ENCODE measurements around the gene FGF22. TPM values are rescaled to one million over a fixed set of nuclear protein-coding genes. Genes with fewer than 3 reads are reported as not detected.
A peak's percentile ranks its signal among the peaks of the same experiment; 100 is the strongest.

Gene FGF22
- total RNA-seq, 1 donor: 0.27 TPM

- DNase-seq (ENCODE audit: low read depth): no peak
- no peak for TF ChIP-seq CTCF (IDR thresholded peaks at IDR 0.05; ENCODE audit: insufficient read depth, low read length)
- H3K4me3 ChIP-seq (ENCODE audit: low read depth, low read length): no peak overlapping the region
These were observed 34.8 kb downstream of the FGF22 start for GRCh38 chr19:674282-675151.

- peak overlapping the region; percentile 54 for H3K4me3 ChIP-seq (ENCODE audit: low read depth, low read length)
- TF ChIP-seq CTCF (IDR thresholded peaks at IDR 0.05; ENCODE audit: insufficient read depth, low read length): no peak
- no peak for DNase-seq (ENCODE audit: low read depth)
These were observed 36.3 kb downstream of the FGF22 start for GRCh38 chr19:676007-676338.

DNA sequence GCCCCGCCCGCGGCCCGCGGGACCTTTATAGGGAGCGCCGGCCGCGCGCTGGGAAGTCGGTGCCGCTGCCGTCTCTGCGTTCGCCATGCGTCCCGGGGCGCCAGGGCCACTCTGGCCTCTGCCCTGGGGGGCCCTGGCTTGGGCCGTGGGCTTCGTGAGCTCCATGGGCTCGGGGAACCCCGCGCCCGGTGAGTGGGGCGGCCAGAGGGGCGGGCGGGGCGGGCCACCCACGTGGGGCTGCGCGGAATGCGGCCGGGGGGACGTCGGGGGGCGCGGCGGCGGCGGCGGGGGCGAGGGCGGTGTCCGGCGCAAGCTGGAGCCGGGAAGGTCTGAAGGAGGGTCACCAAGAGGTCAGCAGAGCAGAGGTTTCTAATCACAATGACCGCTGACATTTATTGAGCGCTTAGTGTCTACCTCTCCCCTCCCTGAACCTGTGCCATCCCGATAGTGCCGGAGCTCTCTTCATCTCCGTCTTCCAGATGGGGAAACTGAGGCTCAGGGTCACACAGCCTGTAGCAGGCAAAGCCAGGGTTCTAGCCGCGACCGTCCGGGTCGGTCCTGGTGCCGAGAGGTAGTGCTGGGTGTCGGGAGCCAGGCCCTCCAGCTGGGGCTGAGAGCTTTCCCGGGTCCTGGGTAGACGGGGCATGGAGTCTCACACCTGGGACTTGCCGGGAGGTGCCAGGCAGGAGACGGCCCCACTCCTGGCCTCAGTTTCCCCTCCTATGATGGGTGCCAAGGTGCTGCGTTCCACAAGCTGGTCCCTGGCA, 36.8 kb downstream of the FGF22 start, which contains the start of gene FSTL3:
FSTL3 (plus strand) TSS at position 54 of the 767 bp plus-strand sequence; CDS start at position 86, 32 bp downstream.
- no peak for TF ChIP-seq CTCF (IDR thresholded peaks at IDR 0.05; ENCODE audit: insufficient read depth, low read length)
- peak; percentile 28 for DNase-seq (ENCODE audit: low read depth)

DNA sequence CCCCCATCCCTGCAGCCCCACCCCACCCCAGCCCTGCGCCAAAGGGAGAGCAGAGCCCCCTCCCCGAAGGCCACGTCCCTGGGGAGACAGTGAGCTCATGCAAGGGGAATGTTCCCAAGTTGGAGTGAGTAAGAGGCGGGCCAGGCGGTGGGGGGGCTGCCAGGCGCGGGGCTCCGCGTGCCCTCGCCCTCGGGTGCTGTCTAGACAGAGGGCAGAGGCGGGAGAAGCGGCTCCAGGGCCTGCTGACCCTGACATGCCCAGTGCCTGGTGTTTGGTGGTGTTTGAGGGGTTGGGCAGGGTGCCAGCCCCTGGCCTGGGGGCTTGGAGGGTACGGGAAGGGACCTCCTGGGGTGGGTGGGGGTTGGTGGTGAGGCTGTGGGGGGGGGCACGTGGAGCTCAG, 37.5 kb downstream of the FGF22 start:
- no peak for TF ChIP-seq CTCF (IDR thresholded peaks at IDR 0.05; ENCODE audit: insufficient read depth, low read length)
- DNase-seq (ENCODE audit: low read depth): peak; percentile 81
- H3K4me3 ChIP-seq (ENCODE audit: low read depth, low read length): peak overlapping the region; percentile 81

More for the DNA sequence above, 36.8 kb downstream of the FGF22 start, which contains the start of gene FSTL3:
- peak within 1 kb of the TSS; percentile 81 for H3K4me3 ChIP-seq (ENCODE audit: low read depth, low read length)

- DNase-seq (ENCODE audit: low read depth): peak; percentile 22
- peak overlapping the region; percentile 81 for H3K4me3 ChIP-seq (ENCODE audit: low read depth, low read length)
- no peak for TF ChIP-seq CTCF (IDR thresholded peaks at IDR 0.05; ENCODE audit: insufficient read depth, low read length)
These were observed 38.1 kb downstream of the FGF22 start for GRCh38 chr19:677601-678436.

- DNase-seq (ENCODE audit: low read depth): no peak
- no peak for TF ChIP-seq CTCF (IDR thresholded peaks at IDR 0.05; ENCODE audit: insufficient read depth, low read length)
- peak overlapping the region; percentile 73 for H3K4me3 ChIP-seq (ENCODE audit: low read depth, low read length)
These were observed 39.2 kb downstream of the FGF22 start for GRCh38 chr19:678791-679388.

Measured in fibroblast of the aortic adventitia (primary cell).